ENCODE data around the gene SAP25.
"Not testable (repeated sequence)": the region's sequence is repeated elsewhere in the genome, so short reads cannot be mapped to it uniquely, and the experiment has no call there.

Gene SAP25

DNA sequence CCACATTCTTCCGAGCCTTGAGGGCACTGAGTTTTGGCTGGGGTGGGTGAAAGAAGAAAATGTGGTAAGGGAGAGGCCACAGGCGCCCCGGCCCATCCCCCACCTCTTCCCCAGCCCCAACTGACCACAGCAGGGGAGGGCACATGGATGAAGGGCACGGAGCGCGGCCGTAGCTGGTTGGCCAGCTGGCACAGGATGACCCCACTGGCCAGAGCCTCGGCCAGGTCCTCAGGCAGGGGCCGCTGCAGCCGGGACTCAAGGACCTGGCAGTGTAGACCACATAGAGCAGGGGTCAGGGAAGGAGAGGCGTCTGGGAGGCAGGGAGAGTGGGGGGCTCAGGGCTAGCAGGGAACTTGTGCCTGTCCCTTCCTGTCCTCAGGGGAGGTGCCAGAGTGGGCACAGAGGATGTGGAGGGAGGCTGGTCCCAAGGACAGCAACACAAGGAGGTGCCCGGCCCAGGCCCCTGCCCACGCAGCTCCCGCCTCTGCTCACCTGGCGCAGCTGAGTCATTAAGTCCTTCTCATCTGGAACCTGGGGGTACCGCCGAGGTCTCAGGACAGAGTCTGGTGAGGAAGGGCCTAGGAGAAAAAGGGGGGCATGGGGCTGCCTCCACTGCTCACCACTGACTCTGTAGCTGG, 2.2 kb upstream of the SAP25 start:
- no peak for DNase-seq (ENCODE audit: low spot score)

- no peak for DNase-seq (ENCODE audit: low spot score)
Measured at GRCh38 chr7:100575206-100575631, 1.5 kb upstream of the SAP25 start.

- DNase-seq (ENCODE audit: low spot score): no peak
Measured at GRCh38 chr7:100574362-100575205, 884 bp upstream of the SAP25 start.

GRCh38 chr7:100572949-100573675, 588 bp downstream of the SAP25 start:
- DNase-seq (ENCODE audit: low spot score): no peak

- DNase-seq (ENCODE audit: low spot score): no peak
Measured at GRCh38 chr7:100572281-100572948, 1.3 kb downstream of the SAP25 start.

GRCh38 chr7:100571829-100572116, 1.9 kb downstream of the SAP25 start:
- DNase-seq (ENCODE audit: low spot score): no peak

DNA sequence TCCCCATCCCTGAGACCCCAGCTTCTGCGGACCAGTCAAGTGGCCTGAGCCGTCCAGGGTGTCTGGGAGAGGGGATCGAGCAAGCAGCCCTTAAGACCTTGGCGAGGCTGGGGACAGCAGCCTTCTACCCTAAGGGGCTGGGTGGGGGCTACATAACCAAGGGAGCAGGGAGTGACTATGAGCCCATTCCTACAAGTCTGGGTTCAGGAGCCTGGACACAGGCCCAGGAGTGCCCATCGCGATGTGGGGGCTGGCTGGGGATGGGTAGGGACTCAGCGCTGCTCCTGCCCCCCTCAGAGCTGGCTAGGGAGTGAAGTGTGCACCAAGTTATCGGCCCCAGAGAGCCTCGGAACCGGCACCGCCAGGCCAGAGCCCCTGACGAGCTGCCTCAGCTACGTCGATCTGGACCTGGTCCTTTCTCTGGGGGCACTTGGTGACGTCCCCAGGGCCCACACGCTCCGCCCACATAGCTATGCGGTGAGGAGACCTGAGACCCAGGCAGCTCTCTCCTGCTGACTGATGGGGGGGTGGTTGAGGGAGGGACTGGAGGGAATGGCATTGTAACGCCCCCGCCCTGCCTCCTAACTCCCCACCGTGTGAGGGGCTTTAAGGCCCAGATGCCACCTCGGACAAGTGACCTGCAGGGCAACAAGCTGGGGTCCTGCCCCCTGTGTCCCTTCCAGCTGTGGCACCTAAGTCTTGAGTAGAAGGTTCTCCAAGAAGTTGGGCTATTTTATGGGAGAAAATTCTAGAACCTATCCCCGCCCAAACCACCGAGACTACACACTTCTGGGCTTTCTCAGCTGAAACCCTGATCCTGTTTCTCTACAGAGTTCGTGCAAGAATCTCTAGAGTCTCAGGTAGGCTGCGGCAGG, 2.5 kb downstream of the SAP25 start:
- DNase-seq (ENCODE audit: low spot score): no peak

DNA sequence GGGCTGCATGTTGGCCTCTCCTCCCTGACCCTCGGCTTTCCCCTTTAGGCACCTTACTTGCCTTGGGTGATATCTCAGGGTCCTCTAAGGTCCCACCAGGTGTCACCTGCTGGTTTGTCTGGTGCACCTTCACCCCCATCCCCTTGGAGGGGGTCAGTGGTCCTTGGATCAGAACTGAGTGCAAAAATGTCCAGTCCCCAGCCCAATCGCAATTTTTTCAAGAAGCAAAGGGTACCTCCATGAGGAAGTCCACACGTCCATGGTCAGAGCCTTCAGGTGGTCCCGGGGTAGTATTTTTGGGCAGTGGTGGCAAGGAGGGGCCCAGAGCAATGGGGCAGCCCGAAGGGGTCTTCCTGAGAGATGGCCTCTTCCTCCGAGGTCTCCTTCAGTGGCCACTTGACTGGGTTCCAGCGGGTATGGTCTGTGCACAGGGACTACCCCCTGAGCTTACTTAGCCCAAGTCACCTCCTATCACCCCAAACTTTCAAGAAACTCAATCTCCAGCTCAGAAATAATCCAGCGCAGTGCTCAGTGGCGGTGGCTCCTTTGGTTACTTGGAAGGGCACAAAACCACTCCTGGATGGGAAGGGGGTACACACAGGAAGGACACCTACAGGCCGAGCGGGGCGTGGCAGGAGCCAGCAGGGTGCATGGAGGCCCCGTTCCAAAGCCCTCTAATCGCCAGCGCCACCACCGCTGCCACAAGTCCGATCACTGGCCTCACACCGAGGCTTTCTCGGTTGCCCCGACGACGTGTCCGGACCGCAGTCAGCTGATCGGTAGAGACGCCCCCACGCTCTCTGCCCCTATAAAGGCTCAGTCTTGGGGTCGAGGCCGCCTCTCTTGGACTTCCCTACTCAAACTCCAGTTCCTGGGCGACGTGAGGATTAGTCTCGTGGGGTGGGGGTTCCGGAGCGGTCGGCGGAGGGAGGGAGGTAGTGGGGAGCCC, 4.5 kb downstream of the SAP25 start:
- DNase-seq (ENCODE audit: low spot score): peak; percentile 45

- no peak for DNase-seq (ENCODE audit: low spot score)
Measured at GRCh38 chr7:100568176-100568895, 5.4 kb downstream of the SAP25 start.

- DNase-seq (ENCODE audit: low spot score): no peak
Measured at GRCh38 chr7:100567751-100568175, 5.9 kb downstream of the SAP25 start.

DNA sequence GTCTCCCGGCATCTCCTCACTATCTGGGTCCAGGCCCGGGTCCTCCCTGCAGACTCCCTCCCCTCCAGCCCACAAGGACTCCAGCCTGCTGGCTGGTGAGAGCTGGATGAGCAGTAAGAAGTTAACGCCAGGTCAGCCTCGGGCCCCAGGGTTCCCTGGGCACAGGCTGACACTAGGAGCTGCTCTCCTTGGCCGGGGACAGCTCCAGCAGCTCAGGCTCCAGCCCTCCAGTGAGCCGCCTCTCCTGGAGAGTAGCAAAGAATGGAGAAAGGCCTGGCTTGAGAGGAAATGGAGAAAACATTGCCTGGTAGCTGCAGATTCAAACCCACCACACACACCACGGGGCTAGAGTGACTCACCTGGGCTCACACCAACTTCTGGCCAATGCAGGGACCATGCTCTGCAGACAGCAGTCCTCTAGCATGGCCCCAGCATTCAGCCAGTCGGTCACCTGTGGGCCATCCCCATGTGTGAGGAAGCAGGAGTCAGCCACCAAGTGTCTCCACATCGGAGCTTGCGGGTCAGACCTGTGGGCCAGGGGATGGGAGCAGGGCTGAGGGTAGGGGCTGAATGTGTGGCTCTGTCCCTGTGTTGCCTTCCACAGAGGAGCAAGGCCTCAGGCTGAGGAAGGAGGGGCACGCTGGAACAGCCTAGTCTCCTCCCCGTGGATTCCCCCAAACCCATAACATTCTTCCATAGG, 6.5 kb downstream of the SAP25 start:
- no peak for DNase-seq (ENCODE audit: low spot score)

DNA sequence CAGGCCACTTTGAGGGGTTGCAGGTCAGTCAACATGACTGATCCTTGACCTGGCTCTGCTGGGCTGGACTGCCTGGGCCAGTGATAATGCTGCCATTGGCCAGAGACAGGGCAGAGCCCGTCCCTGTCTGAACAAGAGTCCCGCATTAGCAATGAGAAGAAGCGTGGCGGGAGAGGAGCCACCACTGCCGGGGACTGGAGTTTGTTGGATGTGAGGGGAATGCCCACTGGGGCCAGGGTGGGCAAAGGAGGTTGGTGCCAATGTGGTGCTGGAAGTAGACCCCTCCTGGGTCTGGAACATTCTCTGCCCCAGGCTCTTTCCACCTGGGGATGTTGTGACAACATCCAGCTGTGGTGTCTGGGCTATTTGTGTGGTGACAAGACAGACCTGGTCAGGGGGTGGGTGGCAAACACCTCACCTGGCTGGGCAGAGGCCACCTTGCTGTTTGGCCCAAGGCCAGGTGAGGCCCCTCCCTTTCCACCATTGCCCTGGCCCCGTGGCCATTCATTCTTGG, 7.6 kb downstream of the SAP25 start:
- DNase-seq (ENCODE audit: low spot score): no peak

- no peak for DNase-seq (ENCODE audit: low spot score)
Measured at GRCh38 chr7:100565133-100565571, 8.5 kb downstream of the SAP25 start.

DNA sequence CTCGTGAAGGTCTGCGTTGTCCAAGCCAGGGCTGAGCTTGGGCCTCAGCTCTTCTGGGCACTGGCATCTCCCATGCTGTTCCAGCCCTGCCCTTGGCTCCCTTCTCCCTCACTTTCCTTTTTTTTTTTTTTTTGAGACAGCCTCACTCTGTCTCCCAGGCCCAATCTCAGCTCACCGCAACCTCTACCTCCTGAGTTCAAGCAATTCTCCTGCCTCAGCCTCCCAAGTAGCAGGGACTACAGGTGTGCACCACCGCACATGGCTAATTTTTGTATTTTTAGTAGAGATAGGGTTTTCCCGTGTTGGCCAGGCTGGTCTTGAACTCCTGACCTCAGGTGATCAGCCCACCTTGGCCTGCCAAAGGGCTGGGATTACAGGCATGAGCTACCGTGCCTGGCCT, 9.3 kb downstream of the SAP25 start:
- not testable (repeated sequence) for DNase-seq (ENCODE audit: low spot score)

- DNase-seq (ENCODE audit: low spot score): peak; percentile 89
Measured at GRCh38 chr7:100563809-100564400, 9.8 kb downstream of the SAP25 start.

- DNase-seq (ENCODE audit: low spot score): no peak
Measured at GRCh38 chr7:100563100-100563564, 10.6 kb downstream of the SAP25 start.

DNA sequence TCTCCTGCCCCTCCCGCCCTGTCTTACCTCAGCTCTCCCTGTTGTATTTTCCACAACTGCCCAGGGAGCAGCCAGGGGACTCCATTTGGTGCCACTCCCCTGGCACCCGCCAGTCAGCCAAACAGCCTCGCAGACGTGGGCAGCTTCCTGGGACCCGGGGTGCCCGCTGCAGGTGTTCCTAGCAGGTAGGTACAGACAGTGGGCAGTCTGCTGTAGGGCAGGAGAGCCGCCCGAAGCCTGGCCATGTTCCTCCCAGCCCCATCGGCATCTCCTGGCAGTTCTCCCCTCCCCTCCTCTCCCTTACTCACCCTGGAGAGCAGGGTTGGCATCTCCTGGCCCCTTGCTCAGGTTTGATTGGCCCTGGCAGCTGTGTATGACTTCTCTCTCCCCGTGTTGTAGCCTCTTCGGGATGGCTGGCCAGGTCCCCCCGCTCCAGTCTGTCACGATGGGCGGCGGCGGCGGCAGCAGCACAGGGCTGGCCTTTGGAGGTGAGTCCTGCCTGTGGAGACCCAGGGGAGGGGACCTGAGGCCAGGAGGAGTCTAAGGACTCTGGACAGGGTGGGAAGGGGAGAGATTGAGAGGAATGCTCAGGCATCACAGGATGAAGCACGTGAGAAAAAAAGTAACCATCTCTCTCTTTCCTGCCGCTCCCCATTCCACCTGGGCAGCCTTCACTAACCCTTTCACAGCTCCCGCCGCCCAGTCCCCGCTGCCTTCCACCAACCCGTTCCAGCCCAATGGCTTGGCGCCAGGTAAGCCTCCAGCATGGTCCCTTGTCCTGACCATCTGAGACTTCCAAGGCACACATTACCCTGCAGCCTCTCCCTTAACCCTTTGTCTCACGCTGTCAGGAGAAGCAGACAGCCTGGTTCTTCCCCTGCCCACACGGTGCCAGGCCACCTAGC, 11.3 kb downstream of the SAP25 start:
- DNase-seq (ENCODE audit: low spot score): no peak
